GM12878 (cell line): ENCODE data around the gene FN3K. TPM values are rescaled to one million over a fixed set of nuclear protein-coding genes. Genes with fewer than 3 reads are reported as not detected.

Source experiments
- ATAC-seq: fragments of 200-7000 bp; cut with Tn5 transposase; 3 replicates; pipeline ENCODE4 v1.9.1; 2020; ENCODE audit warnings: mild to moderate bottlenecking, moderate library complexity
- BruUV-seq: library from RNA; stranded (reverse); fragments of 400-500 nt; replicated peaks from 2 replicates; lab custom pipeline; 2021; lab: Mats Ljungman, UMichigan
- CTCF ChIA-PET: fragments of 300-600 bp; sonication (Branson Sonifier 250); formaldehyde crosslinking; extraction: SDS; loops from one replicate; lab custom pipeline; 2021; ENCODE audit warnings: inconsistent platforms; lab: Yijun Ruan, JAX
- POLR2A ChIA-PET: fragments of 350-600 bp; formaldehyde crosslinking; extraction: SDS; loops from one replicate; lab custom pipeline; 2021; ENCODE audit warnings: inconsistent platforms; lab: Charles Lee
- RAD21 ChIA-PET: fragments of 300-600 bp; sonication (Branson Sonifier 250); formaldehyde crosslinking; loops from one replicate; lab custom pipeline; 2023; ENCODE audit warnings: antibody characterized with exemption; ENCODE audit not compliant: unreplicated experiment; lab: Charles Lee
- SMC1A ChIA-PET: fragments of 300-600 bp; sonication (Branson Sonifier 250); formaldehyde crosslinking; loops from one replicate; lab custom pipeline; 2023; ENCODE audit not compliant: unreplicated experiment, uncharacterized antibody; lab: Charles Lee
- DNase-seq: peaks from one replicate; pipeline ENCODE4 v3.0.0-alpha.2; 2011; ENCODE audit warnings: low read depth, low spot score
- FAIRE-seq: peaks from 3 replicates; lab custom pipeline; 2011; peaks lifted over from hg19 to GRCh38; lab: Jason Lieb, UNC
- H2AFZ ChIP-seq: 2 replicates; pipeline ENCODE4 v1.6.0; 2011; ENCODE audit warnings: low read depth, low read length, control low read depth; ENCODE audit not compliant: control insufficient read depth
- H3K27ac ChIP-seq: 2 replicates; pipeline ENCODE4 v1.5.1; 2011; ENCODE audit warnings: control low read depth; ENCODE audit not compliant: control insufficient read depth, insufficient read depth
- H3K27me3 ChIP-seq, 2 experiments: replicated peaks in 1 of 2; 2 replicates each; pipeline versions ENCODE4 v1.6.0 to v1.6.1; 2011; ENCODE audit warnings: low read length in 1 of 2; ENCODE audit not compliant: control insufficient read depth in 2 of 2, insufficient read depth in 2 of 2
- H3K36me3 ChIP-seq, 2 experiments: 2 replicates each; pipeline ENCODE4 v1.5.1; 2011; ENCODE audit warnings: low read length in 1 of 2; ENCODE audit not compliant: control insufficient read depth in 2 of 2, insufficient read depth in 2 of 2
- H3K4me1 ChIP-seq: 2 replicates; pipeline ENCODE4 v1.6.1; 2011; ENCODE audit warnings: mild to moderate bottlenecking, low read length, moderate library complexity, mixed read lengths; ENCODE audit not compliant: control insufficient read depth, insufficient read depth
- H3K4me2 ChIP-seq: 2 replicates; pipeline ENCODE4 v1.6.0; 2011; ENCODE audit warnings: control low read depth; ENCODE audit not compliant: control insufficient read depth, insufficient read depth
- H3K4me3 ChIP-seq: fragments of 200-600 bp; sonication (generic); 2 replicates; pipeline ENCODE4 v1.5.1; 2016
- H3K79me2 ChIP-seq: 2 replicates; pipeline ENCODE4 v1.6.0; 2011; ENCODE audit warnings: low read length; ENCODE audit not compliant: control insufficient read depth, insufficient read depth
- H3K9ac ChIP-seq: 2 replicates; pipeline ENCODE4 v1.8.0; 2011; ENCODE audit warnings: low read length, control low read depth, mixed read lengths; ENCODE audit not compliant: control insufficient read depth, insufficient read depth
- H3K9me3 ChIP-seq: replicated peaks from 3 replicates; pipeline ENCODE4 v1.5.1; 2011; ENCODE audit warnings: mild to moderate bottlenecking, low read length; ENCODE audit not compliant: control insufficient read depth, insufficient read depth
- H4K20me1 ChIP-seq: 2 replicates; pipeline ENCODE4 v1.6.0; 2011; ENCODE audit not compliant: control insufficient read depth, insufficient read depth
- CHD1 ChIP-seq: IDR thresholded peaks from 2 replicates; pipeline ENCODE4 v1.6.1; 2012; ENCODE audit warnings: low read depth, low read length, improper control_type of control experiment
- CHD4 ChIP-seq: fragments of 200-600 bp; sonication (generic); IDR thresholded peaks from 2 replicates; pipeline ENCODE4 v1.6.1; 2016; ENCODE audit warnings: mild to moderate bottlenecking
- RELA ChIP-seq: fragments of 450-650 bp; IDR thresholded peaks from 2 replicates; pipeline ENCODE4 v1.8.0; 2014; ENCODE audit warnings: borderline replicate concordance; ENCODE audit not compliant: partially characterized antibody
- STAT1 ChIP-seq: fragments of 450-650 bp; conservative IDR thresholded peaks from 2 replicates; pipeline ENCODE4 v1.6.1; 2014; ENCODE audit warnings: antibody characterized with exemption, mild to moderate bottlenecking
- WGBS: methylation state at CpG from one replicate; pipeline ENCODE4 v1.1.6; 2016; ENCODE audit warnings: low lambda C conversion rate; ENCODE audit not compliant: insufficient replicate concordance, insufficient coverage; ENCODE audit errors: missing lambda C conversion rate; 5-methylcytosine and 5-hydroxymethylcytosine counted together
- in situ Hi-C: fragments of 300-500 bp; cut with MboI; formaldehyde crosslinking; loops from 9 replicates; pipeline ENCODE4 v1.14.3; 2018; ENCODE audit warnings: mixed read lengths
- intact Hi-C: fragments of 100-400 bp; cut with micrococcal nuclease; formaldehyde crosslinking; loops from one replicate; pipeline ENCODE4 v1.14.2; 2022; ENCODE audit not compliant: unreplicated experiment
- polyA plus RNA-seq, 11 experiments: library from polyadenylated mRNA; depleted of rRNA in 4 of 11; unstranded in 6 of 11; stranded (reverse) in 5 of 11; fragments of >200 nt; fragmentation: Nextera tagmentation in 4 of 11; fragmentation: Illumina TruSeq in 1 of 11; extraction: Ambion mirVana in 4 of 11; extraction: Trizol in 1 of 11; gene quantifications; 1 replicate in 1 of 11; 2 replicates in 10 of 11; pipeline versions ENCODE4 v1.2.1 to v1.2.3, GENCODE V29; 2011 to 2016; ENCODE audit warnings: inconsistent platforms in 2 of 11, missing spikeins in 2 of 11, low read depth in 1 of 11
- total RNA-seq, 4 experiments: library from RNA; depleted of rRNA in 3 of 4; stranded (reverse); fragments of >200 nt in 3 of 4; fragmentation: Illumina TruSeq in 1 of 4; extraction: Trizol in 1 of 4; gene quantifications; 2 replicates each; pipeline versions ENCODE4 v1.2.1 to v1.2.3, GENCODE V29; 2013 to 2021
- TF ChIP-seq, protein P1 (sequence below): fragments of 450-650 bp; IDR thresholded peaks from 2 replicates; pipeline ENCODE4 v1.6.1; 2014; ENCODE audit warnings: mild to moderate bottlenecking
- TF ChIP-seq, protein P2 (sequence below): IDR thresholded peaks from 2 replicates; pipeline ENCODE4 v1.6.1; 2012; ENCODE audit warnings: improper control_type of control experiment, low read depth, low read length; ENCODE audit not compliant: insufficient replicate concordance
- TF ChIP-seq, protein P3 (sequence below): IDR thresholded peaks from 2 replicates; pipeline ENCODE4 v1.6.1; 2011; ENCODE audit warnings: mild to moderate bottlenecking, low read depth, low read length, moderate library complexity; ENCODE audit not compliant: insufficient replicate concordance

Gene FN3K
- total and polyA plus RNA-seq, 10 of the 15 experiments (the other 5 are each of a cell fraction or from before 2014, with no cell fraction given) = 0.08 to 0.51 (median 0.17) TPM; not detected in 7

DNA sequence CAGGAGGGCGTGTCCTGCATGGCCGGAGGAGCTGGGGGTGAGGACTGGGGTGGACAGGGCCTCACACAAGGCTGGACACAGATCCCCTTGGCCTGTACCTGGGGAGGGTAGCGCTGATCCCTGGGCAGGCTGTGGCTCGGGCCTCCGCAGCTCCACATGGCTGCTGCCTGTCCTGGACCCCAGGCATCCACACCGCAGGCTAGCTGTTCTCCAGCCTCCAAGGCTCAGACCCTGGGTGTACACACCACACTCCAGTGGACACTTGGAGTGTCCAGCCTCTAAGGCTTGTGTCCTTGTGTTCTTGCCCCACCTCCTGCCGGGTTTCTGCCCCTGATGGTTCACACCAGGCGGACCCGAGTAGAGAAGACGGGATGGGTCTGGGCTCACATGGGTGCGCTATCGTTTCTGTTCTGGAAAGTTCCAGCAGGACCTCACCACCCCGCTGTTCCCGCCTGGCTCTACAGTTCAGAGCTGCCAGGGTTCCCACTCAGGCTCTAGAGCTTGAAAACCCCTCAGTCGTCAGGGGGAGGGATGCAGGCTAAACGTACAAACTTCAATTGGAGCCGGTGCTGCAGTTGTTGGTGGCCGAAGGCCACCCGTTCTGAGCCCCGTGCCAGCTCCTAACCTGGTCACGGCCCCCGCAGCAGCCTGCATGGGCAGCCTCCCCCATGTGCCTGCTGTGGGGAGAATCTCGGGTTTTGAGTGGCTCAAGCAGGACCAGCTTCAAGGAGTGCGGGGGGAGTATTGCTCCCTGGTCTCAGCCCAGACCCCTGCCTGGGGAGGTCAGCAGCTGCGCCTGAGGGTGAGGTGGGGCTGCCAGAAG, 25.5 kb upstream of the FN3K start:
- no peak for ATAC-seq
- no peak overlapping the region for H3K27ac ChIP-seq
- H3K9me3 ChIP-seq = no peaks in the 10 kb centered on the region
- intact Hi-C loops (no loop called here), in situ Hi-C loops (no loop called here)
- peaks cover 10% of the 10 kb centered on the region for H3K4me1 ChIP-seq
- BruUV-seq = no TSS peak
- no peak overlapping the region for H3K4me2 ChIP-seq
- no peak for FAIRE-seq
- CTCF ChIA-PET = no interaction called here
- RAD21 ChIA-PET = no interaction called here
- 90% methylated on average over 25 of the region's 25 CpGs for WGBS
- no peak overlapping the region for H3K4me3 ChIP-seq
- SMC1A ChIA-PET = interaction anchor here (0.6 kb wide), 1 partner anchor 10 kb away, joined by 3 read pairs; no protein-coding TSS in a partner anchor
- no peak for TF ChIP-seq RELA
- TF ChIP-seq, protein P1, sequence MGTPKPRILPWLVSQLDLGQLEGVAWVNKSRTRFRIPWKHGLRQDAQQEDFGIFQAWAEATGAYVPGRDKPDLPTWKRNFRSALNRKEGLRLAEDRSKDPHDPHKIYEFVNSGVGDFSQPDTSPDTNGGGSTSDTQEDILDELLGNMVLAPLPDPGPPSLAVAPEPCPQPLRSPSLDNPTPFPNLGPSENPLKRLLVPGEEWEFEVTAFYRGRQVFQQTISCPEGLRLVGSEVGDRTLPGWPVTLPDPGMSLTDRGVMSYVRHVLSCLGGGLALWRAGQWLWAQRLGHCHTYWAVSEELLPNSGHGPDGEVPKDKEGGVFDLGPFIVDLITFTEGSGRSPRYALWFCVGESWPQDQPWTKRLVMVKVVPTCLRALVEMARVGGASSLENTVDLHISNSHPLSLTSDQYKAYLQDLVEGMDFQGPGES = no peak
- no peak for TF ChIP-seq CHD4
- TF ChIP-seq, protein P2, sequence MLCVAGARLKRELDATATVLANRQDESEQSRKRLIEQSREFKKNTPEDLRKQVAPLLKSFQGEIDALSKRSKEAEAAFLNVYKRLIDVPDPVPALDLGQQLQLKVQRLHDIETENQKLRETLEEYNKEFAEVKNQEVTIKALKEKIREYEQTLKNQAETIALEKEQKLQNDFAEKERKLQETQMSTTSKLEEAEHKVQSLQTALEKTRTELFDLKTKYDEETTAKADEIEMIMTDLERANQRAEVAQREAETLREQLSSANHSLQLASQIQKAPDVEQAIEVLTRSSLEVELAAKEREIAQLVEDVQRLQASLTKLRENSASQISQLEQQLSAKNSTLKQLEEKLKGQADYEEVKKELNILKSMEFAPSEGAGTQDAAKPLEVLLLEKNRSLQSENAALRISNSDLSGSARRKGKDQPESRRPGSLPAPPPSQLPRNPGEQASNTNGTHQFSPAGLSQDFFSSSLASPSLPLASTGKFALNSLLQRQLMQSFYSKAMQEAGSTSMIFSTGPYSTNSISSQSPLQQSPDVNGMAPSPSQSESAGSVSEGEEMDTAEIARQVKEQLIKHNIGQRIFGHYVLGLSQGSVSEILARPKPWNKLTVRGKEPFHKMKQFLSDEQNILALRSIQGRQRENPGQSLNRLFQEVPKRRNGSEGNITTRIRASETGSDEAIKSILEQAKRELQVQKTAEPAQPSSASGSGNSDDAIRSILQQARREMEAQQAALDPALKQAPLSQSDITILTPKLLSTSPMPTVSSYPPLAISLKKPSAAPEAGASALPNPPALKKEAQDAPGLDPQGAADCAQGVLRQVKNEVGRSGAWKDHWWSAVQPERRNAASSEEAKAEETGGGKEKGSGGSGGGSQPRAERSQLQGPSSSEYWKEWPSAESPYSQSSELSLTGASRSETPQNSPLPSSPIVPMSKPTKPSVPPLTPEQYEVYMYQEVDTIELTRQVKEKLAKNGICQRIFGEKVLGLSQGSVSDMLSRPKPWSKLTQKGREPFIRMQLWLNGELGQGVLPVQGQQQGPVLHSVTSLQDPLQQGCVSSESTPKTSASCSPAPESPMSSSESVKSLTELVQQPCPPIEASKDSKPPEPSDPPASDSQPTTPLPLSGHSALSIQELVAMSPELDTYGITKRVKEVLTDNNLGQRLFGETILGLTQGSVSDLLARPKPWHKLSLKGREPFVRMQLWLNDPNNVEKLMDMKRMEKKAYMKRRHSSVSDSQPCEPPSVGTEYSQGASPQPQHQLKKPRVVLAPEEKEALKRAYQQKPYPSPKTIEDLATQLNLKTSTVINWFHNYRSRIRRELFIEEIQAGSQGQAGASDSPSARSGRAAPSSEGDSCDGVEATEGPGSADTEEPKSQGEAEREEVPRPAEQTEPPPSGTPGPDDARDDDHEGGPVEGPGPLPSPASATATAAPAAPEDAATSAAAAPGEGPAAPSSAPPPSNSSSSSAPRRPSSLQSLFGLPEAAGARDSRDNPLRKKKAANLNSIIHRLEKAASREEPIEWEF = no peak
- TF ChIP-seq STAT1 = no peak
- TF ChIP-seq, protein P3, sequence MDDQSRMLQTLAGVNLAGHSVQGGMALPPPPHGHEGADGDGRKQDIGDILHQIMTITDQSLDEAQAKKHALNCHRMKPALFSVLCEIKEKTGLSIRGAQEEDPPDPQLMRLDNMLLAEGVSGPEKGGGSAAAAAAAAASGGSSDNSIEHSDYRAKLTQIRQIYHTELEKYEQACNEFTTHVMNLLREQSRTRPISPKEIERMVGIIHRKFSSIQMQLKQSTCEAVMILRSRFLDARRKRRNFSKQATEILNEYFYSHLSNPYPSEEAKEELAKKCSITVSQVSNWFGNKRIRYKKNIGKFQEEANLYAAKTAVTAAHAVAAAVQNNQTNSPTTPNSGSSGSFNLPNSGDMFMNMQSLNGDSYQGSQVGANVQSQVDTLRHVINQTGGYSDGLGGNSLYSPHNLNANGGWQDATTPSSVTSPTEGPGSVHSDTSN = no peak
- TF ChIP-seq CHD1 = no peak
- no peak for DNase-seq
- POLR2A ChIA-PET = no interaction called here
- H3K36me3 ChIP-seq = no peaks in the 10 kb centered on the region
- H3K9ac ChIP-seq = no peak overlapping the region
- H3K79me2 ChIP-seq = no peaks in the 10 kb centered on the region
- H2AFZ ChIP-seq = no peak overlapping the region
- H3K27me3 ChIP-seq = no peaks in the 10 kb centered on the region
- H4K20me1 ChIP-seq = no peaks in the 10 kb centered on the region
